ENCODE measurements around the gene GRID2. TPM values are rescaled to one million over a fixed set of nuclear protein-coding genes. Genes with fewer than 3 reads are reported as not detected.
"Not testable (repeated sequence)": the region's sequence is repeated elsewhere in the genome, so short reads cannot be mapped to it uniquely, and the experiment has no call there.

GRID2 gene
- total RNA-seq, 4 donors from 2014 or later, result 0.33 TPM; not detected in 3

- no peak for DNase-seq
- Histone ChIP-seq H3K4me1 (no peaks in the 10 kb centered on the region), H3K9me3 (no peaks in the 10 kb centered on the region), H3K27me3 (no peaks in the 10 kb centered on the region), H3K36me3 (no peaks in the 10 kb centered on the region), H3K4me3 (replicated peaks in 1 of 3) (no peak overlapping the region), H3K27ac (no peak overlapping the region)
- 85 to 87% methylated on average over 4 of the region's 4 CpGs for WGBS, 2 donors
- intact Hi-C loops (cut with DNase I), result no loop called here
- TF ChIP-seq CTCF (IDR thresholded peaks at IDR 0.05) (no peak), POLR2A (IDR thresholded peaks at IDR 0.05) (no peak)
Measured at GRCh38 chr4:92368653-92369052, 64.9 kb downstream of the GRID2 start.

- H3K36me3 ChIP-seq, result no peaks in the 10 kb centered on the region
- no peak for TF ChIP-seq CTCF (IDR thresholded peaks at IDR 0.05)
- no peak for TF ChIP-seq POLR2A (IDR thresholded peaks at IDR 0.05)
- no peak for DNase-seq
- no peak overlapping the region for H3K27ac ChIP-seq
- no peaks in the 10 kb centered on the region for H3K4me1 ChIP-seq
- intact Hi-C loops (cut with DNase I), result no loop called here
- H3K4me3 ChIP-seq (replicated peaks in 1 of 3), result no peak overlapping the region
- H3K27me3 ChIP-seq, result no peaks in the 10 kb centered on the region
- H3K9me3 ChIP-seq, result no peaks in the 10 kb centered on the region
Measured at GRCh38 chr4:92381616-92382015, 77.8 kb downstream of the GRID2 start.

GRCh38 chr4:92382128-92382527, 78.4 kb downstream of the GRID2 start:
- no peak for DNase-seq
- H3K9me3 ChIP-seq, result no peaks in the 10 kb centered on the region
- intact Hi-C loops (cut with DNase I), result no loop called here
- H3K27ac ChIP-seq, result no peak overlapping the region
- H3K4me3 ChIP-seq (replicated peaks in 1 of 3), result no peak overlapping the region
- no peak for TF ChIP-seq CTCF (IDR thresholded peaks at IDR 0.05)
- no peak for TF ChIP-seq POLR2A (IDR thresholded peaks at IDR 0.05)
- no peaks in the 10 kb centered on the region for H3K36me3 ChIP-seq
- WGBS, 2 donors, result 93 to 95% methylated on average over 1 of the region's 1 CpG
- no peaks in the 10 kb centered on the region for H3K4me1 ChIP-seq
- no peaks in the 10 kb centered on the region for H3K27me3 ChIP-seq

- Histone ChIP-seq H3K36me3 (no peaks in the 10 kb centered on the region), H3K9me3 (no peaks in the 10 kb centered on the region), H3K4me1 (no peaks in the 10 kb centered on the region), H3K4me3 (replicated peaks in 1 of 3) (no peak overlapping the region), H3K27me3 (no peaks in the 10 kb centered on the region), H3K27ac (no peak overlapping the region)
- TF ChIP-seq POLR2A (IDR thresholded peaks at IDR 0.05), result no peak
- TF ChIP-seq CTCF (IDR thresholded peaks at IDR 0.05), result peak; percentile 11 to 66 (median 46)
- intact Hi-C loops (cut with DNase I), result no loop called here
- DNase-seq, result peak; percentile 1 to 2
- WGBS, 2 donors, result 95 to 96% methylated on average over 1 of the region's 1 CpG
Measured at GRCh38 chr4:92387459-92388069, 83.8 kb downstream of the GRID2 start.

GRCh38 chr4:92399032-92399431, 95.3 kb downstream of the GRID2 start:
- intact Hi-C loops (cut with DNase I), result no loop called here
- no peaks in the 10 kb centered on the region for H3K27me3 ChIP-seq
- TF ChIP-seq POLR2A (IDR thresholded peaks at IDR 0.05) (no peak), CTCF (IDR thresholded peaks at IDR 0.05) (no peak)
- no peak overlapping the region for H3K4me3 ChIP-seq (replicated peaks in 1 of 3)
- WGBS, 2 donors, result 90 to 91% methylated on average over 8 of the region's 8 CpGs
- DNase-seq, result no peak
- H3K27ac ChIP-seq, result no peak overlapping the region
- H3K4me1 ChIP-seq, result no peaks in the 10 kb centered on the region
- no peaks in the 10 kb centered on the region for H3K9me3 ChIP-seq
- no peaks in the 10 kb centered on the region for H3K36me3 ChIP-seq

GRCh38 chr4:92403525-92403924, 99.8 kb downstream of the GRID2 start:
- WGBS, 2 donors, result 83 to 88% methylated on average over 7 of the region's 7 CpGs
- H3K4me1 ChIP-seq; intact Hi-C loops (cut with DNase I): not testable (repeated sequence)

More at GRCh38 chr4:92403525-92403924, 99.8 kb downstream of the GRID2 start:
- not testable (repeated sequence) for H3K36me3 ChIP-seq; H3K4me3 ChIP-seq (replicated peaks in 1 of 3); H3K9me3 ChIP-seq; H3K27me3 ChIP-seq; DNase-seq; H3K27ac ChIP-seq

All from thyroid gland (tissue), 4 donors.